Thyroid gland (tissue), 4 donors: ENCODE results near the gene COX18. TPM values are rescaled to one million over a fixed set of nuclear protein-coding genes. Genes with fewer than 3 reads are reported as not detected.

Experiments
- DNase-seq, 2 donors: peaks; one replicate each; pipeline ENCODE4 v3.0.0-alpha.2; 2019
- H3K27ac ChIP-seq, 3 donors: fragments of 200-600 bp; sonication (generic); 1 replicate in 2 of 3; 2 replicates in 1 of 3; pipeline ENCODE4 v1.5.1; 2016 to 2019; ENCODE audit warnings: mild to moderate bottlenecking in 1 of 3, moderate library complexity in 1 of 3
- H3K27me3 ChIP-seq: fragments of 200-600 bp; sonication (generic); one replicate; pipeline ENCODE4 v1.5.1; 2019
- H3K36me3 ChIP-seq, 2 donors: fragments of 200-600 bp; sonication (generic); one replicate each; pipeline ENCODE4 v1.5.1; 2016 to 2019
- H3K4me1 ChIP-seq, 2 donors: fragments of 200-600 bp; sonication (generic); one replicate each; pipeline ENCODE4 v1.5.1; 2017 to 2019
- H3K4me3 ChIP-seq, 3 donors: fragments of 200-600 bp; sonication (generic); replicated peaks in 1 of 3; 1 replicate in 2 of 3; 2 replicates in 1 of 3; pipeline ENCODE4 v1.5.1; 2016; ENCODE audit warnings: mild to moderate bottlenecking in 1 of 3
- H3K9me3 ChIP-seq: fragments of 200-600 bp; sonication (generic); one replicate; pipeline ENCODE4 v1.5.1; 2017
- POLR2A ChIP-seq, 2 donors: fragments of 450-650 bp; IDR thresholded peaks; one replicate each; pipeline ENCODE4 v1.6.1; 2017; ENCODE audit warnings: antibody characterized with exemption in 2 of 2, mild to moderate bottlenecking in 2 of 2, moderate library complexity in 1 of 2
- whole genome bisulfite sequencing, 2 donors: methylation state at CpG; one replicate each; pipeline ENCODE4 v1.1.5; 2017; 5-methylcytosine and 5-hydroxymethylcytosine counted together
- intact Hi-C: fragments of 100-400 bp; cut with DNase I; formaldehyde crosslinking; loops from one replicate; pipeline ENCODE4 v1.15.1; 2023
- small RNA-seq: library from RNA; depleted of rRNA; stranded (forward); fragments of <200 nt; gene quantifications from one replicate; pipeline ENCODE3, GENCODE V24; 2016
- total RNA-seq, 4 donors: library from RNA; depleted of rRNA; stranded (reverse); fragments of >200 nt; gene quantifications; one replicate each; pipeline ENCODE4 v1.2.3, GENCODE V29; 2016
- TF ChIP-seq, protein P1 (sequence below), 6 experiments: fragments of 200-600 bp in 3 of 6; fragments of 450-650 bp in 3 of 6; sonication (generic) in 3 of 6; IDR thresholded peaks; one replicate each; pipeline ENCODE4 v1.5.1; 2016 to 2019; ENCODE audit warnings: antibody characterized with exemption in 6 of 6, mild to moderate bottlenecking in 2 of 6, inconsistent platforms in 1 of 6, moderate library complexity in 1 of 6

COX18 gene
- total RNA-seq, 4 donors from 2014 or later: 21.2 to 37.2 (median 24.9) TPM

DNA sequence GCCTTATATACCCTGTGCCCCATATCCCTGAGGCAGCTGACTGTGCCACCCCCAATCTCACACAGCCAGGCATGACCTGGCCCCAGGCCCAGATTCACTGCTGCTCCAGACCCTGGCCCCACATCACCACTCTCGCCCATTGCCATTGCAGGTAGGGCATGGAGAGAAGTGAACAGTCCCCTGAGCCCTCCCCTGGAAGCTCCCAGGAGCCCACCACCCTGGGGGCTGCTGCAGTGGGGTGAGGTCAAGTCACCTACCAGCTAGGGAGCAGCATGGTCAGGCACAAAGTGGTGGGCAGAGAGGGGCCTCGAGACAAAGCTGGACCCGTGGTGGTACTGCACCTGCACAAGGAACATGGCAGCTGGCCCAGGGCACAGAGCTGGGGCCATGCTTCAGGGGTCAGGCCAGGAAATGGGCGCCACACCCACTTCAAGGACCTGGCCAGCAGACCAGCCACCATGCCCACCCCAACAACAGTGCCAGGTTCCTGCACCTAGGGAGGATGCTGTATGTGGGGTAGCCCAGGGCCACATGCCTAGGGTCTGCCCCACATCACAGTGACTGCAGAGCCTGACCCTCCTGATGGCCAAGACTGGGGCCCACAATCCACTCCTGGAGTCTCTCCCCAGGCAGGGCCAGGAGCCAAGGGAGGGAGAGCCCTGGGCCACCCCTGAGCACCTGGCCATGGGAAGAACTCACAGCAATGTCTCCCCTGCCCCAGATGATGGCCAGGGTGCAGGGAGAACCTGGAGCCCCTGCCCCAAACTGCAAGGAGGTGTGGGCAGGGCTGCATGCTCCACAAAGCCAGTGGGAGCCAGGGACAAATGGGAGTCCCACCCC, 58.5 kb downstream of the COX18 start:
- no peak overlapping the region for H3K4me3 ChIP-seq
- 90 to 100% methylated on average over 2 to 3 of the region's 4 CpGs for WGBS, 2 donors
- H3K27me3 ChIP-seq: no peaks in the 10 kb centered on the region
- H3K27ac ChIP-seq: no peak overlapping the region
- no peaks in the 10 kb centered on the region for H3K9me3 ChIP-seq
- TF ChIP-seq, protein P1, sequence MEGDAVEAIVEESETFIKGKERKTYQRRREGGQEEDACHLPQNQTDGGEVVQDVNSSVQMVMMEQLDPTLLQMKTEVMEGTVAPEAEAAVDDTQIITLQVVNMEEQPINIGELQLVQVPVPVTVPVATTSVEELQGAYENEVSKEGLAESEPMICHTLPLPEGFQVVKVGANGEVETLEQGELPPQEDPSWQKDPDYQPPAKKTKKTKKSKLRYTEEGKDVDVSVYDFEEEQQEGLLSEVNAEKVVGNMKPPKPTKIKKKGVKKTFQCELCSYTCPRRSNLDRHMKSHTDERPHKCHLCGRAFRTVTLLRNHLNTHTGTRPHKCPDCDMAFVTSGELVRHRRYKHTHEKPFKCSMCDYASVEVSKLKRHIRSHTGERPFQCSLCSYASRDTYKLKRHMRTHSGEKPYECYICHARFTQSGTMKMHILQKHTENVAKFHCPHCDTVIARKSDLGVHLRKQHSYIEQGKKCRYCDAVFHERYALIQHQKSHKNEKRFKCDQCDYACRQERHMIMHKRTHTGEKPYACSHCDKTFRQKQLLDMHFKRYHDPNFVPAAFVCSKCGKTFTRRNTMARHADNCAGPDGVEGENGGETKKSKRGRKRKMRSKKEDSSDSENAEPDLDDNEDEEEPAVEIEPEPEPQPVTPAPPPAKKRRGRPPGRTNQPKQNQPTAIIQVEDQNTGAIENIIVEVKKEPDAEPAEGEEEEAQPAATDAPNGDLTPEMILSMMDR (IDR thresholded peaks at IDR 0.05): no peak
- no peak for TF ChIP-seq POLR2A (IDR thresholded peaks at IDR 0.05)
- no peaks in the 10 kb centered on the region for H3K36me3 ChIP-seq
- intact Hi-C loops: loop anchor here (10.0 kb wide), 1 partner anchor 506 kb away; no protein-coding TSS in a partner anchor
- no peak for DNase-seq
- H3K4me1 ChIP-seq: no peaks in the 10 kb centered on the region

DNA sequence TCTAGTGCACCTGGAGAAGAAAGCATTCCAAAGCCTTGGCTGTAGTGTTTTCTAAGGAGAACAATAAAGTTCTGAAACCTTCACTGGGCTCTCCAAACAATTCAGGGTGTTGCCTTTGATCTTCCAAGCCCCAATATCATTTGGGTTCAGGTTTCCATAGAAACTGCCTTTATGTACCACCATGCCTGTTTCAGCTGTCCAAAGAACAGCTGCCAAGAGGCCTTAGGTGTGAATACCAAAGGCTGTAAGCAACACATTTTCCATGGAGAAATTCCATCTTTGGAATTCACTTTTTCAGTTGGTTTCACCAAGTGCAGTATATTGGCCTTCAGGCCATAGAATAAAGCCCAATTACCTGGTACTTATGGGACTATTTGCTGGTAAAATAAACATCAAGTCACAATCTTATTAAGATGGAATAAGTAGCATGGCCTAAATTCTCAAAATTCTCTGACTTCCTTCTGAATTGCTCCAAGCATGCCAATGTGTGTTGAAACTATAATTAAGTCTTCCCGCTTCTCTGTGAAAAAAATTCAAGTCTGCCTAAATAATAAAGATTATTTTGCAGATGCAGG, 61.9 kb downstream of the COX18 start:
- TF ChIP-seq, protein P1 (IDR thresholded peaks at IDR 0.05): no peak
- TF ChIP-seq POLR2A (IDR thresholded peaks at IDR 0.05): no peak
- Histone ChIP-seq H3K27me3 (no peaks in the 10 kb centered on the region), H3K27ac (no peak overlapping the region), H3K9me3 (no peaks in the 10 kb centered on the region), H3K36me3 (no peaks in the 10 kb centered on the region), H3K4me3 (no peak overlapping the region), H3K4me1 (no peaks in the 10 kb centered on the region)
- no peak for DNase-seq
- 98% methylated on average over 1 of the region's 1 CpG for WGBS, 2 donors
- intact Hi-C loops: no loop called here

DNA sequence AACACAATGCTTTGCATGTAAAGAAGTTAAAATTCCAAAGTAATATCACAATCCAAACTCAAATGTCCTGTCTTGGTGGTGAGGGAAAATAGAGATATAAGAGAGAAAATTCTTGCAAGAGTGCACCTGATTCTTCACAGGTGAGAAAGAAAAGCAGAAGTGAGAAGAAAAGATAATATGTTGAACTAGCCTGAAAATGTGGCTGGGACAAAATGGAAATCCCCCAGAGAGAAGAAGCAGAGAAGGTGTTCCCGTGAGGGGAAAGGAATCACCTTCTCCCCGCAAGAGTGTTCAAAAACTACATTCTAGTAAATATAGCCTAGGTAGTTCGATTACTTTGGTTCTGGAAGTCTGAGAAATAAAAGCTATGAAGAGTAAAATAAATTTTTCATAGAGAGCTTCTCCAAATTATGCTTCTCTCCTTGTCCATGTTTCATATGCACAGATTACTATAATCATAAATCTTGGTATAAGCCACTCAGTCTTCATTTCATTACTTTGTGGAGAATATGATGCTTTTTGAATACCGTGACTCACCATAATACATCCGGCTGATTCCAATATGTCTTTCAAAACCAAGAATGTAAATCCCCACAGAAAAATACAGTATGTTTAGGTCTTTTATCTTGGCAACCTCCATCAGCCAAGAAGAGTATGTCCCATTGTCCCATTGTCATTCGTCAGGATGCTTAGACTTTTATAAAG, 63.1 kb downstream of the COX18 start:
- no peaks in the 10 kb centered on the region for H3K9me3 ChIP-seq
- no peak for TF ChIP-seq POLR2A (IDR thresholded peaks at IDR 0.05)
- TF ChIP-seq, protein P1 (IDR thresholded peaks at IDR 0.05): no peak
- H3K27ac ChIP-seq: no peak overlapping the region
- no peaks in the 10 kb centered on the region for H3K4me1 ChIP-seq
- intact Hi-C loops: no loop called here
- H3K36me3 ChIP-seq: no peaks in the 10 kb centered on the region
- no peaks in the 10 kb centered on the region for H3K27me3 ChIP-seq
- no peak for DNase-seq
- no peak overlapping the region for H3K4me3 ChIP-seq
- WGBS, 2 donors: 90 to 91% methylated on average over 6 of the region's 6 CpGs

DNA sequence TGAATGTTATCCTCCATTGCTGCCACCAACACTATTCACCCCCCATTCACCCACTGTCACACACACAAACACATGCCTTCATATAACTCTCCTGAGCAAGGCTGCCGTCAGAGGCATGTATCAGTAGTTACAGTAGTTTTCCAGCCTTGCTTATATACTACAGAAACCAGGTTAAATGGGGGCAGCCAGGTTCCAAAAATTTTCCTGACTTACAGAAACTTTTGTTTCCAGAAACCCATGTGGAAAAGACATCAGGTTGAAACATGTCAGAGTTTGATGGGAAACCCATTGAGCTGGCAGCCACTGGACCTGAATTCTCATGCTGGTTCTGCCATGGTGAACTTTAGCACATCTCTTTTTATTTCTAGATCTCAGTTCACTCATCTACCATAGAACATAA, 64.0 kb downstream of the COX18 start:
- TF ChIP-seq, protein P1 (IDR thresholded peaks at IDR 0.05): no peak
- TF ChIP-seq POLR2A (IDR thresholded peaks at IDR 0.05): no peak
- no peaks in the 10 kb centered on the region for H3K4me1 ChIP-seq
- no peak for DNase-seq
- no peaks in the 10 kb centered on the region for H3K36me3 ChIP-seq
- 78 to 92% methylated on average over 1 of the region's 1 CpG for WGBS, 2 donors
- intact Hi-C loops: no loop called here
- no peaks in the 10 kb centered on the region for H3K27me3 ChIP-seq
- H3K9me3 ChIP-seq: no peaks in the 10 kb centered on the region
- no peak overlapping the region for H3K4me3 ChIP-seq
- H3K27ac ChIP-seq: no peak overlapping the region

Small RNAs within 50 kb of the gene (small RNA-seq; reads per million reads assigned to genes)
- gene RNU6ATAC5P: not detected

Other genes with a start within 250 kb of the COX18 start
- gene ANKRD17, start 189.1 kb upstream of the COX18 start, total RNA-seq: 10 to 100 TPM; 46.8 to 74.6 (median 64.2) TPM